ENCODE results near the gene FLNA.

Gene FLNA

DNA sequence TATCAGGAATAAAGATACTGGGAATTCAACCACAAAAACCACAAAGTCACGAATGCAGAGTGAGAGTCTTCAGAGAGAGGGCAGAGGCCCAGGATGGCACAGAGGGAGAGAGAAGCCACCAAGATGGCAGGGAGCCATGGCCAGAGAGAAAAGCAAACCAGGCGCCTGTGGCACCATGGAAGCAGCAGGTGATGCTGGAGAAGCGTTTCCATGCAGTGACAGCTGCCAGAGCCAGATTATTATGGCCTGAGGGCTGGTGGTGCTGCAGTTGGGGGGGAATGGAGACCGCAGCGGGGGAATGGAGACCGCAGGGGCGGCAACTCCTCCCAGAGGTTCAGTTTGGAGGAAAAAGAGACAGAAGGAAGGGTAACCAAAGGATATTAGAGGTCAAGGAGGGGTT, 42.7 kb upstream of the FLNA start:
- peaks cover 2% of the 10 kb centered on the region for H3K4me1 ChIP-seq
- no peaks in the 10 kb centered on the region for H3K36me3 ChIP-seq (ENCODE audit: control insufficient read depth, insufficient read depth, low read length)
- H3K27ac ChIP-seq, result no peak overlapping the region
- no peak overlapping the region for H3K9ac ChIP-seq
- H3K9me3 ChIP-seq (ENCODE audit: control insufficient read depth, low read length), result no peaks in the 10 kb centered on the region
- H2AFZ ChIP-seq, result no peak overlapping the region
- H3K4me2 ChIP-seq (ENCODE audit: low read length), result no peak overlapping the region
- TF ChIP-seq CTCF (IDR thresholded peaks at IDR 0.05), result no peak
- no peak overlapping the region for H3K4me3 ChIP-seq (ENCODE audit: low read depth, low read length)
- H3K27me3 ChIP-seq (ENCODE audit: control insufficient read depth, insufficient read depth, low read length), result no peaks in the 10 kb centered on the region
- H3K79me2 ChIP-seq, result no peaks in the 10 kb centered on the region

DNA sequence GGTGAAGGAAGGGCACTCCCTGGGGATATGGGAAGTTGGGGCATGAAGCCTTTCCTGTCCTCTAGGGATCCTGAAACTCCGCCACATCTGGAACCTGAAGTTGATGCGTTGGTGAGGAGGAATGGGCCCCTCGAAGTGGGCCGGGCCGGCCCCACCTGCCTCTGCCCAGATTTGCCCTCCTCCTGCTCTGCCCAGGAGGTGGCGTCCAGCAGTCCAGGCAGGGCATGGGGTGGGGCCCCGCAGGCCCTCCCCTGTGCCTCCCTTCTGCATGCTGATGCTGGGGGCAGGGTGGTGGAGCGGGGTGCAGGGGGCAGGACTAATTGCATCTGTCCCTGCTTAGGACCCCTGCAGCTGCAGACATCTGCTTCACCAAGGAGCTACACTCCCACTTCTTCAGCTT, 38.7 kb upstream of the FLNA start:
- no peaks in the 10 kb centered on the region for H3K27me3 ChIP-seq (ENCODE audit: control insufficient read depth, insufficient read depth, low read length)
- H3K4me1 ChIP-seq, result peaks cover 2% of the 10 kb centered on the region
- H3K27ac ChIP-seq, result no peak overlapping the region
- H3K4me2 ChIP-seq (ENCODE audit: low read length), result no peak overlapping the region
- H3K36me3 ChIP-seq (ENCODE audit: control insufficient read depth, insufficient read depth, low read length), result no peaks in the 10 kb centered on the region
- no peak overlapping the region for H2AFZ ChIP-seq
- H3K4me3 ChIP-seq (ENCODE audit: low read depth, low read length), result no peak overlapping the region
- TF ChIP-seq CTCF (IDR thresholded peaks at IDR 0.05), result no peak
- H3K9me3 ChIP-seq (ENCODE audit: control insufficient read depth, low read length), result no peaks in the 10 kb centered on the region
- no peaks in the 10 kb centered on the region for H3K79me2 ChIP-seq
- H3K9ac ChIP-seq, result no peak overlapping the region

- no peaks in the 10 kb centered on the region for H3K79me2 ChIP-seq
- no peak overlapping the region for H2AFZ ChIP-seq
- H3K4me1 ChIP-seq, result peaks cover 2% of the 10 kb centered on the region
- TF ChIP-seq CTCF (IDR thresholded peaks at IDR 0.05), result no peak
- H3K4me3 ChIP-seq (ENCODE audit: low read depth, low read length), result peak overlapping the region; percentile 68
- H3K4me2 ChIP-seq (ENCODE audit: low read length), result peak overlapping the region; percentile 54
- H3K9me3 ChIP-seq (ENCODE audit: control insufficient read depth, low read length), result no peaks in the 10 kb centered on the region
- H3K36me3 ChIP-seq (ENCODE audit: control insufficient read depth, insufficient read depth, low read length), result no peaks in the 10 kb centered on the region
- peak overlapping the region; percentile 85 for H3K27ac ChIP-seq
- H3K27me3 ChIP-seq (ENCODE audit: control insufficient read depth, insufficient read depth, low read length), result no peaks in the 10 kb centered on the region
- no peak overlapping the region for H3K9ac ChIP-seq
Observed at GRCh38 chrX:154412468-154412867, 38.0 kb upstream of the FLNA start.

DNA sequence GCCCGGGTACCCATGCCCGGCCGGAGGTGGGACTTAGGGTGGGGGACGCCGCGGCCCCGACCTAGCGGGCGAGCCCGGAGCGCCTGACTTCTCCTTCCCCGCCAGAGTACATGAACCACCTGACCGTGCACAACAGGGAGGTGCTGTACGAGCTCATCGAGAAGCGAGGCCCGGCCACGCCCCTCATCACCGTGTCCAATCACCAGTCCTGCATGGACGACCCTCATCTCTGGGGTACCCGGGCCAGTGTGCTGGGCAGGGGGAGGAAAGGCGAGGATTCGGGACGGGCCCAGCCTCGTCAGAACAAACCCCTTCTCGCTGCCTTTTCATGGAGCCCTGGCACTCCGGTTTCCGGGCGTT, 37.5 kb upstream of the FLNA start:
- Histone ChIP-seq H3K9me3 (ENCODE audit: control insufficient read depth, low read length) (no peaks in the 10 kb centered on the region), H3K36me3 (ENCODE audit: control insufficient read depth, insufficient read depth, low read length) (no peaks in the 10 kb centered on the region), H3K79me2 (no peaks in the 10 kb centered on the region), H3K27ac (peak overlapping the region; percentile 85), H3K4me3 (ENCODE audit: low read depth, low read length) (peak overlapping the region; percentile 68), H3K9ac (peak overlapping the region; percentile 67), H3K4me1 (peaks cover 2% of the 10 kb centered on the region), H3K27me3 (ENCODE audit: control insufficient read depth, insufficient read depth, low read length) (no peaks in the 10 kb centered on the region), H2AFZ (peak overlapping the region; percentile 89), H3K4me2 (ENCODE audit: low read length) (peak overlapping the region; percentile 54)
- TF ChIP-seq CTCF (IDR thresholded peaks at IDR 0.05), result no peak

- no peak for TF ChIP-seq CTCF (IDR thresholded peaks at IDR 0.05)
- Histone ChIP-seq H2AFZ (peak within 1 kb of the TSS; percentile 90), H3K9ac (no peak within 1 kb of the TSS), H3K9me3 (ENCODE audit: control insufficient read depth, low read length) (no peaks in the 10 kb centered on the region), H3K27ac (peak within 1 kb of the TSS; percentile 68), H3K36me3 (ENCODE audit: control insufficient read depth, insufficient read depth, low read length) (no peaks in the 10 kb centered on the region), H3K79me2 (no peaks in the 10 kb centered on the region), H3K4me3 (ENCODE audit: low read depth, low read length) (no peak within 1 kb of the TSS), H3K4me2 (ENCODE audit: low read length) (peak within 1 kb of the TSS; percentile 12), H3K27me3 (ENCODE audit: control insufficient read depth, insufficient read depth, low read length) (no peaks in the 10 kb centered on the region), H3K4me1 (peaks cover 2% of the 10 kb centered on the region)
Observed at GRCh38 chrX:154409222-154409871, 34.9 kb upstream of the FLNA start, which contains the start of gene DNASE1L1. Gene DNASE1L1, minus strand, starts transcription at chrX:154409254. Its CDS starts 3,686 bp downstream, at chrX:154405568.

Data from parathyroid adenoma (tissue), 2 donors.